Brain microvascular endothelial cell (primary cell): Measurements from ENCODE around the gene KANSL1.
A peak's percentile ranks its signal among the peaks of the same experiment; 100 is the strongest.

ENCODE experiments used
- DNase-seq: peaks from one replicate; pipeline ENCODE4 v3.0.0-alpha.2; 2020
- H3K27ac ChIP-seq: fragments of 250-450 bp; sonication (Bioruptor Pico); 2 replicates; pipeline ENCODE4 v1.5.1; 2020; ENCODE audit warnings: mild to moderate bottlenecking, moderate library complexity
- H3K27me3 ChIP-seq: fragments of 250-450 bp; sonication (Bioruptor Pico); replicated peaks from 2 replicates; pipeline ENCODE4 v1.5.1; 2020; ENCODE audit warnings: mild to moderate bottlenecking
- H3K36me3 ChIP-seq: fragments of 250-450 bp; sonication (Bioruptor Pico); replicated peaks from 2 replicates; pipeline ENCODE4 v1.5.1; 2020; ENCODE audit warnings: mild to moderate bottlenecking
- H3K4me3 ChIP-seq: 2 replicates; pipeline ENCODE4 v1.5.1; 2011; ENCODE audit warnings: low read depth, mild to moderate bottlenecking, control low read depth, low read length, moderate library complexity
- CTCF ChIP-seq: IDR thresholded peaks from 2 replicates; pipeline ENCODE4 v1.5.1; 2011; ENCODE audit warnings: low read depth, mild to moderate bottlenecking, moderate library complexity, low read length, control low read depth, inconsistent platforms; ENCODE audit errors: missing control alignments
- in situ Hi-C: cut with HindIII; loops from 2 replicates; pipeline ENCODE4 v1.10.0; 2017; ENCODE audit warnings: low sequenced_read_pairs, low pct_ligation_motif_present

The KANSL1 gene

GRCh38 chr17:46060461-46060860 lies 132.8 kb downstream of the KANSL1 start:
- Histone ChIP-seq H3K36me3 (peaks cover 7% of the 10 kb centered on the region), H3K27ac (no peak overlapping the region), H3K4me3 (no peak overlapping the region), H3K27me3 (no peaks in the 10 kb centered on the region)
- in situ Hi-C loops, result no loop called here
- no peak for DNase-seq
- no peak for TF ChIP-seq CTCF

GRCh38 chr17:46059486-46059885 lies 133.7 kb downstream of the KANSL1 start:
- TF ChIP-seq CTCF, result no peak
- in situ Hi-C loops, result no loop called here

GRCh38 chr17:46057366-46057765 lies 135.9 kb downstream of the KANSL1 start:
- no peaks in the 10 kb centered on the region for H3K27me3 ChIP-seq
- peaks cover 1% of the 10 kb centered on the region for H3K36me3 ChIP-seq
- peak overlapping the region; percentile 86 for H3K27ac ChIP-seq
- no peak overlapping the region for H3K4me3 ChIP-seq
- no peak for TF ChIP-seq CTCF
- in situ Hi-C loops, result no loop called here
- peak; percentile 49 for DNase-seq

More at GRCh38 chr17:46059486-46059885, 133.7 kb downstream of the KANSL1 start:
- no peak overlapping the region for H3K4me3 ChIP-seq
- DNase-seq, result no peak
- H3K36me3 ChIP-seq, result peaks cover 3% of the 10 kb centered on the region
- no peak overlapping the region for H3K27ac ChIP-seq
- no peaks in the 10 kb centered on the region for H3K27me3 ChIP-seq

- peaks cover 3% of the 10 kb centered on the region for H3K36me3 ChIP-seq
- no peak for TF ChIP-seq CTCF
- DNase-seq, result peak; percentile 79
- H3K4me3 ChIP-seq, result no peak overlapping the region
- in situ Hi-C loops, result no loop called here
- peak overlapping the region; percentile 86 for H3K27ac ChIP-seq
- no peaks in the 10 kb centered on the region for H3K27me3 ChIP-seq
These were observed 136.4 kb downstream of the KANSL1 start for GRCh38 chr17:46056800-46057304.

GRCh38 chr17:46053911-46054534 lies 139.2 kb downstream of the KANSL1 start:
- no peak overlapping the region for H3K4me3 ChIP-seq
- H3K36me3 ChIP-seq, result peaks cover 16% of the 10 kb centered on the region
- no peaks in the 10 kb centered on the region for H3K27me3 ChIP-seq
- in situ Hi-C loops, result no loop called here
- peak overlapping the region; percentile 37 for H3K27ac ChIP-seq
- DNase-seq, result peak; percentile 49
- no peak for TF ChIP-seq CTCF

GRCh38 chr17:46049656-46050055 lies 143.6 kb downstream of the KANSL1 start:
- DNase-seq, result no peak
- Histone ChIP-seq H3K4me3 (no peak overlapping the region), H3K36me3 (peaks cover 32% of the 10 kb centered on the region), H3K27ac (no peak overlapping the region), H3K27me3 (no peaks in the 10 kb centered on the region)
- no peak for TF ChIP-seq CTCF
- in situ Hi-C loops, result no loop called here
